Chondrocyte (in vitro differentiated cells): Measurements from ENCODE around the gene AFG1L. TPM values are rescaled to one million over a fixed set of nuclear protein-coding genes. Genes with fewer than 3 reads are reported as not detected.

Source experiments
- DNase-seq: peaks from one replicate; pipeline ENCODE4 v3.0.0; 2021; ENCODE audit warnings: mixed read lengths, low spot score
- H3K27ac Mint-ChIP-seq: one replicate; pipeline ENCODE4 v1.8.0; 2021; ENCODE audit warnings: mild to moderate bottlenecking, moderate library complexity, mixed read lengths; ENCODE audit not compliant: unreplicated experiment
- H3K27me3 Mint-ChIP-seq: 2 replicates; pipeline ENCODE4 v1.8.0; 2021; ENCODE audit warnings: low read depth, mixed read lengths
- H3K36me3 Mint-ChIP-seq: 2 replicates; pipeline ENCODE4 v1.8.0; 2021; ENCODE audit warnings: low read depth, mixed read lengths
- H3K4me1 Mint-ChIP-seq: 2 replicates; pipeline ENCODE4 v1.8.0; 2021; ENCODE audit warnings: low read depth, mild to moderate bottlenecking, mixed read lengths
- H3K4me3 Mint-ChIP-seq: one replicate; pipeline ENCODE4 v1.8.0; 2021; ENCODE audit warnings: mild to moderate bottlenecking, moderate library complexity, mixed read lengths; ENCODE audit not compliant: unreplicated experiment
- H3K9me3 Mint-ChIP-seq: 2 replicates; pipeline ENCODE4 v1.8.0; 2021; ENCODE audit warnings: low read depth, mixed read lengths
- total RNA-seq: library from RNA; stranded (reverse); gene quantifications from 3 replicates; pipeline ENCODE4 v1.2.1, GENCODE V29; 2021
- TF ChIP-seq, protein P1 (sequence below): fragments of 200-600 bp; sonication (generic); IDR thresholded peaks from 2 replicates; pipeline ENCODE4 v1.5.0; 2021; ENCODE audit warnings: antibody characterized with exemption, mild to moderate bottlenecking, moderate library complexity

Gene AFG1L
- total RNA-seq, 1 donor from 2014 or later: 5.9 TPM

DNA sequence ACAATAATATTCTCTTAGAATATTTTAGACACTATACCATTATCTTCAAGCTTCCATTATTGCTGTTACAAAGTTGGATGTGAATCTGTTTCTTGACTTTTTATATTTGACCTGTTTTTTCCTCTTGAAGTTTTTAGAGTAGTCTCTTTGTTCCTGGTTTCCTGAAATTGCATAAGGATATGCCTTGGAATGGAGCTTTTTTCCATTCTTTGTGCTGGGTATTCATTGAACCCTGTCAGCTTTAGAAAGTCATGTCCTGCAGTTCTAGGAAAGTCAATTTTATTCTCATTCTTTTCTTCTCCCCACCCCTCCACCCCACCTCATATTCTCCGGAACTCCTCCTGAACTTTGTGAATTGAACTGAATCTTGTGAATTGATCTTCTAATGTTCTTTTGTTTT is 173.5 kb downstream of the AFG1L start:
- H3K36me3 Mint-ChIP-seq: peaks cover 2% of the 10 kb centered on the region
- H3K4me3 Mint-ChIP-seq: no peak overlapping the region
- H3K27ac Mint-ChIP-seq: no peak overlapping the region
- peaks cover 11% of the 10 kb centered on the region for H3K4me1 Mint-ChIP-seq
- H3K27me3 Mint-ChIP-seq: no peaks in the 10 kb centered on the region
- no peak for DNase-seq
- TF ChIP-seq, protein P1, sequence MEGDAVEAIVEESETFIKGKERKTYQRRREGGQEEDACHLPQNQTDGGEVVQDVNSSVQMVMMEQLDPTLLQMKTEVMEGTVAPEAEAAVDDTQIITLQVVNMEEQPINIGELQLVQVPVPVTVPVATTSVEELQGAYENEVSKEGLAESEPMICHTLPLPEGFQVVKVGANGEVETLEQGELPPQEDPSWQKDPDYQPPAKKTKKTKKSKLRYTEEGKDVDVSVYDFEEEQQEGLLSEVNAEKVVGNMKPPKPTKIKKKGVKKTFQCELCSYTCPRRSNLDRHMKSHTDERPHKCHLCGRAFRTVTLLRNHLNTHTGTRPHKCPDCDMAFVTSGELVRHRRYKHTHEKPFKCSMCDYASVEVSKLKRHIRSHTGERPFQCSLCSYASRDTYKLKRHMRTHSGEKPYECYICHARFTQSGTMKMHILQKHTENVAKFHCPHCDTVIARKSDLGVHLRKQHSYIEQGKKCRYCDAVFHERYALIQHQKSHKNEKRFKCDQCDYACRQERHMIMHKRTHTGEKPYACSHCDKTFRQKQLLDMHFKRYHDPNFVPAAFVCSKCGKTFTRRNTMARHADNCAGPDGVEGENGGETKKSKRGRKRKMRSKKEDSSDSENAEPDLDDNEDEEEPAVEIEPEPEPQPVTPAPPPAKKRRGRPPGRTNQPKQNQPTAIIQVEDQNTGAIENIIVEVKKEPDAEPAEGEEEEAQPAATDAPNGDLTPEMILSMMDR: no peak
- H3K9me3 Mint-ChIP-seq: no peaks in the 10 kb centered on the region

DNA sequence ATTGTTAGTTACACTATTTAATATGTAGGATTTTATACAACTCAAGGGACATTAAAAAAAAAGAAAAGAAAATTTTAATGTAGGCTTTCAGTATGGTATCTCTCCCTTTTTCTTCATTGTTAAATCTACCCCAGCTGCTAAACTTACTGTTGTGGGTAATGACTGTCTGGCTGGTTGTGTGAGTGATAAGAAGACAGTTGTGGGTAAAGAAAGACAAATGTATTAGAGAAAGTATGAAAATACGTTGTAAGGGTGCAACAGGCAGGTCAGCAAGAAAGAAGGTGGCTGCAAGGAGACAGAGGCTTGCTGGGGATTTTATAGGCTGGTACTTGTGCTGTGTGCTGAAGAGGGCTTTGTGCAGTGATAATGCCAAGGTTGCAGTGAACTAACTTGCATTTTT is 174.5 kb downstream of the AFG1L start:
- Mint-ChIP-seq H3K27me3 (no peaks in the 10 kb centered on the region), H3K27ac (no peak overlapping the region), H3K9me3 (no peaks in the 10 kb centered on the region), H3K36me3 (peaks cover 2% of the 10 kb centered on the region), H3K4me1 (peaks cover 7% of the 10 kb centered on the region), H3K4me3 (no peak overlapping the region)
- TF ChIP-seq, protein P1: no peak
- DNase-seq: no peak

DNA sequence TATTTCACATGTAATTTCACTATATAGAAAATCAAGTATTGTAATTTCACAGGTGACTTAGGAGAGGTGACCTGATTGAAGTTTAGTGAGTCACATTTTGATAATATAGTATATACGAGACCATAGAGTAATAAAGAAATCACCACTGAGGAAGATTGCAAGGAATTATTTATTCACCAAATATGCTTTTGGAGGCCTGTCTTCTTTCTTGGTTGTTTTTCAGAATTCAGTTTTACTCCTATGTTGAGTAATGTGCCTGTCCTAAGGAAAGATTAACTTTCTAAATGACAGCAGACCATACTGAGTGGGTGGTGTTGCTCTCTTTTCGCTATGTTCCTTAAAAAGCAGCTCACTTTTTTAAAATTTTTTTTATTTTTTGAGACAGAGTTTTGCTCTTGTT is 178.3 kb downstream of the AFG1L start:
- no peak overlapping the region for H3K4me3 Mint-ChIP-seq

DNA sequence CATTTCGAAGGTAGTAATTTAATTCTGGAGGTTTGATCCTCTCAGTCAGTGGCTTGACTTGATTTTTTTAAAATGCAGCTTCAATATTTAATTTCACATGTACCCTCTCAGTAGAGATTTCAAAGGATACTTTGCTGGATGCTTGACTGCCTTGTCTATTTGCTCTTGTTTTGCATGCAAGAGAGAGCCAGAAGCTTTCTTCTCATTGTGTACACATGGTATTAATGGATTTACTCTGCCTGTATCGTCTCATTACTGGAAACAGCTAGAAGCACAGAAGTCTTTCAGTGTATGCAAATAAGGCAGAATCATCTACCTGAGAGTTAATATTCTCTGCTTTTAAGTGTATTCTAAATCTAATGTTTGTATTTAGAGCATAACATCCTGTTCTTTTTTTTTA is 181.5 kb downstream of the AFG1L start:
- no peak for DNase-seq
- Mint-ChIP-seq H3K27me3 (no peaks in the 10 kb centered on the region), H3K27ac (no peak overlapping the region), H3K36me3 (peaks cover 9% of the 10 kb centered on the region), H3K4me1 (no peaks in the 10 kb centered on the region), H3K4me3 (no peak overlapping the region), H3K9me3 (peaks cover 9% of the 10 kb centered on the region)
- TF ChIP-seq, protein P1: no peak

More for the DNA sequence above, 178.3 kb downstream of the AFG1L start:
- Mint-ChIP-seq H3K36me3 (peaks cover 2% of the 10 kb centered on the region), H3K9me3 (peaks cover 6% of the 10 kb centered on the region), H3K27me3 (no peaks in the 10 kb centered on the region), H3K4me1 (no peaks in the 10 kb centered on the region), H3K27ac (no peak overlapping the region)
- DNase-seq: no peak
- TF ChIP-seq, protein P1: no peak

DNA sequence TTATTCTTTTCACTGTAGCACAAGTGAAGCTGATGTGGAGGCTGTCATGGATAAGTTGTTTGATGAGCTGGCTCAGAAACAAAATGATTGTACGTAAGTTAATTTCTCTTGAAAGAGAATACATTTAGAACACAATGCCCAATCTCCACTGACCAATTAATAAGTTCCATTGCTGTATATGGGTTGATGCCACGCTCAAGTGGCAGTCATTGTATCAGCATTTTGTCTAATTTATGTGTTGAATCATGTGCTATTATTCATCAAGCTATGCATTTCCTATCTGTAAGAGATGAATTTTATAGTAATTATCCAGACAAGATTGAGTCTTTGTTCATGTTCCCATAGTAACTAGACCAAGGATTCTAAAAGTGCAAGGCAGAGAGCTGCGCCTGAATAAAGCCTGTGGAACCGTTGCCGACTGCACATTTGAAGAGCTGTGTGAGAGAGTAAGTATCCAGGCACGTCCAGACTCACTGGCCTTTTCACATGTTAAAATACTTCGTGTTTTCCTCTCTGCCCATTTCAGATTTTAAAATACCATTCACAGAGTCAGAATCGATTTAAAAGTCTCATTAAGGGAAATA is 182.1 kb downstream of the AFG1L start:
- Mint-ChIP-seq H3K4me3 (no peak overlapping the region), H3K4me1 (no peaks in the 10 kb centered on the region), H3K9me3 (peaks cover 10% of the 10 kb centered on the region), H3K27me3 (no peaks in the 10 kb centered on the region), H3K36me3 (peaks cover 9% of the 10 kb centered on the region), H3K27ac (no peak overlapping the region)
- TF ChIP-seq, protein P1: no peak
- DNase-seq: no peak
